HL-60/S4 treated with phorbol 12-myristate 13-acetate at 8.2 ng/mL for 4 days and 3 days (cell line): ENCODE data around the gene NDUFB8.

ENCODE experiments used
- in situ Hi-C: fragments of 300-500 bp; cut with MboI; formaldehyde crosslinking; loops from 2 replicates; pipeline ENCODE4 v1.15.0; 2022; ENCODE audit warnings: low sequenced_read_pairs

Gene NDUFB8

DNA sequence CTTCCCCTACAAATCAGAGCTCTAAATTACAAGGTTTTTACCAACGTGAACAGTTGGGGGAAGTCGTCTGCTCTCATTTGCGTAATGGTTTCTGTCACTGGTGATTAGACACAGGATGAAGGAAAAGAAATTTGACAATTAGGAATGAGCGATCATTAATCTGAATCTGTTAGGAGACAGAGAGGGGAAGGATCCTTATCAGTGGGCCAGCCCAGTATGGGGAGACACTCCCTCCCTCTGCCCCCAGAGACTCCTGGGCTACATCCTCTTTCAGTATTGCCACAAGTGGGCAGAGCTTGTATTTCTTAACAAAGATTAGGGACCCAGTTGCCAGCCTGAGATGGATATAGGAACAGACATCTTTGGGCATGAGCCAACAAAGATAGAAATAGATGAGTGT, 21.5 kb upstream of the NDUFB8 start:
- in situ Hi-C loops: loop anchor here (10.0 kb wide), 1 partner anchor 324 kb away; no protein-coding TSS in a partner anchor

GRCh38 chr10:100544950-100545349, 15.3 kb upstream of the NDUFB8 start:
- in situ Hi-C loops: no loop called here

DNA sequence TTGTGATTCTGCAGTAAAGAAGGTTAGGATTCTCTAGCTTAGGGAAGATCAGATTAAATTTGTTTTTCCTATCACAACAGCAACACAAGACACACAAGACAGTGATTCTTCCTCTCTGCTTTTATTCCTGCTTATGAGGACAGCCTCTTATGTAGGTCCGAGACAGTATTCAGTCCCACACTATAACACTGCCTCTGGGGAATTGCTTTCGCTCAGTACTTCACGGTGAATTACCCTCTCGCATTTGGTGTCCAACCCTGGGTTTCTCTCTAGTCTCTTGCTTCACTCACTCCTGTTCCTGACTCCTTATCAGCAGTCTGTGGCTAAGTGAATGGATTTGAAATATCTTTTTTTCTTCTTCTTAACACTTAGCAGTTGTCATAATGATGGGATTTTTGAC, 7.8 kb upstream of the NDUFB8 start:
- in situ Hi-C loops: no loop called here

GRCh38 chr10:100535715-100536353, 6.2 kb upstream of the NDUFB8 start, which contains the start of gene HIF1AN:
Gene HIF1AN (plus strand): TSS chr10:100535943. CDS start chr10:100535959, 16 bp downstream.
- in situ Hi-C loops: no loop called here

DNA sequence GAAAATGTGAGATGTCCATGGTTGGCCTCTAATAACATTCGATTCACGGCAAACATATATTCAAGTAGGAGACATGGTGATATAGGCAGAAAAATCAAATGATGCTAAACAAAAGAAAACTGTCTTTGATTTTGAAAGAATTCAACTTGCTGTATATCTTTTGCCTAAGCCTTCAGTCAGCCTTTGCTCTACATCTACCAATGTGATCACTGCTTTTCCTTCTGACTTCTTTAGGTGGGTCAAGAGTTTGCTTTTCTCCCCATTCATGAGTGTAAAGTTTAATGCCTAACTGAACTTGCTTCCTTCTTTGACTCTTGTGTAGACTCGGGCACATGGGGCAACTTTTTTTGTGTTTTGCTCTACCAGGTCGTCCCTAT, 5.7 kb upstream of the NDUFB8 start:
- in situ Hi-C loops: no loop called here

GRCh38 chr10:100534726-100535125, 5.1 kb upstream of the NDUFB8 start:
- in situ Hi-C loops: no loop called here

GRCh38 chr10:100531761-100532160, 2.1 kb upstream of the NDUFB8 start:
- in situ Hi-C loops: no loop called here

- in situ Hi-C loops: no loop called here
Measured at GRCh38 chr10:100528921-100529474, 673 bp downstream of the NDUFB8 start.

- in situ Hi-C loops: no loop called here
Measured at GRCh38 chr10:100528123-100528886, 1.4 kb downstream of the NDUFB8 start.

DNA sequence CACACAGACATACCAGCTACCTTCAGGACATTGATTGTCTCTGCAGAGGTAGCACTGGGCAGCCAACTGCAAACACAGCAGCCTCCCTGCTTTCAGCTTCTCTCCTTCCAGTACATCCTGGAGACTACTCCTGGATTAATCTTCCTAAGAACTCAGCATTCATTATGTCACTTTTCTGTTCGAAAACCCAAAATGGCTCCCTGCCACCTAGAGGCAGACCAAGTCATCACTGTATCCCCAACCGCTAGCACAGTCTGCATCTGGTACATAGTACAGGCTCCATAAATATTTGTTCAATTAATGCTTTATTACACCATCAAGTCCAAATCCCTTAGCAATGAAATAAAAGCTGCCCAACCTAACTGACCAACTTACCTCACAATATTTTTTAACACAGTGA, 5.0 kb downstream of the NDUFB8 start:
- in situ Hi-C loops: no loop called here

DNA sequence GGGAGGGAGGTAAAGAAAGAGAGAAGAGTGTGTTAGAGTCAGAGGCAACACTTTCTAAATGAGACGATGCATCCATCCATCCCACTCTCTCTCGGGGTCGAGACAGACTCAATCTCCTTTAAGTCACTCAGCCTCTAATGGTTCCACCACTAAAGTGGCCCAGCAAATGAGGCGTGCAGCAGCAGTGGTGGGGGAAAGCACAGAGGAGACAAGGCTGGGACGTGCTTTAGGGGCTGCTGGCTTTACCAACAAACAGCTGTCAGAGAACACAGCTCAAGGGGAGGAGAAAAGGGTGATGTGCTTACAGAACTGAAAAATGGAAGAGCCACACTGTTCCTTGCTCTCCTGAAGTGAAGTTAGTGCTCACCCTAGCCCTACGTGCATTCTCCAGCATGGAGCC, 5.5 kb downstream of the NDUFB8 start:
- in situ Hi-C loops: no loop called here

GRCh38 chr10:100522945-100523344, 6.7 kb downstream of the NDUFB8 start:
- in situ Hi-C loops: no loop called here

GRCh38 chr10:100522107-100522801, 7.4 kb downstream of the NDUFB8 start:
- in situ Hi-C loops: no loop called here

DNA sequence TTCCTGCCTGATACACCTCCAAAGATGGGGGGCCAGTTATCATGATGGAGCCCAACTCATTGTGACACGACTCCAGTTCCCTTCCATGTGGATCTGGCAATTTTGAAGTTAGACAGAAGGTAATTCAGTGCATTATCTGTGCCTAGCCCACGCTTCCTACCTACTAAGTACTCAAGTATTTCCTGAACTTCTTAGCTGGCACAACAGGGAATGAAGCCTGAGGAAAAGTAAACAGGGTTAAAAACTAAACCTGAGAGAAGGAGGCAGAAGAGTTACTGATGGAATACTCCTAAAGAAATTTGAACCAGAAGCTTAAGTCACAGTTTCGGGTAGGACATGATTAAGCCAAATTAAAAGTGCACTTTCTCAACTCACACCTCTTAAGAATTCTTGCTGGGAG, 8.9 kb downstream of the NDUFB8 start:
- in situ Hi-C loops: no loop called here

DNA sequence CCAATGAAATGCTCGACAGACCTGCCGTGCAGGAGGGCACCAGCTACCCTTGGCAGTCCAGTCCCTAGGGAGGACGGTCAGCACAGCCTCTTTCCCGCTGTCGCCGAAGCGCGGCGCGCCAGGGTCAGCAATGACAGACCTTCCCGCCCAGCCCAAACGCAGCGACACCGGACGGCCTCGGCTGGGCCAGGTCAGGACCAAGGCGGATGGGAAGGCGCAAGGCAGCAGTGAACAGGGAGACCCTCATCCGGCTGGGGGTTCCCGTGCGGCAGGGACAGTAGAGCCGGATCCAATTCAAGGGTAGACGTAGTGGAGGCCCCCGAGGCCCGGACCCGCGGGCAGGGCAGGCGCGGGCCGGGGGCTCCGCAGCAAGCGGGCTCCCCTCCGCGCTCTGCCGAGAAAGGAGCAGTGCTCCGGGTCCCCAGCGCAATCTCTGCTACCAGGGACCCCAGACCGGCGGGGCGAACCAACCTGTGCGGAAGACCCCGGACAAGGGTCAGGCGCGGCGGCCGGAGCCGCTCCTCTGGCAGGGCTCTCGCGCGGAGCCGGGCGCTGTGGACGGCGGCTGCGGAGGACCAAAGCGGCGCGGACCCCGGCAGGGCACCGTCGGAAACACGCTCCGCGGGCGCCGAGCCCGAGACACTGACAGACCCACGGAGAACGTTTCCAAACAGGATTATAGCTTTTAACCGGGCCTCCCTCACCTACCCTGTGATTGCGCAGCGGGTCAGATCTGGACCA, 10.2 kb downstream of the NDUFB8 start, which contains the start of gene SEC31B:
Gene SEC31B (minus strand): TSS at position 551 of the 741 bp plus-strand sequence. CDS start 2,909 bp downstream, outside the sequence.
- in situ Hi-C loops: no loop called here

GRCh38 chr10:100518761-100519241, 10.9 kb downstream of the NDUFB8 start:
- in situ Hi-C loops: no loop called here

- in situ Hi-C loops: no loop called here
Measured at GRCh38 chr10:100516847-100517246, 12.8 kb downstream of the NDUFB8 start.

GRCh38 chr10:100515612-100516011, 14.1 kb downstream of the NDUFB8 start:
- in situ Hi-C loops: no loop called here

DNA sequence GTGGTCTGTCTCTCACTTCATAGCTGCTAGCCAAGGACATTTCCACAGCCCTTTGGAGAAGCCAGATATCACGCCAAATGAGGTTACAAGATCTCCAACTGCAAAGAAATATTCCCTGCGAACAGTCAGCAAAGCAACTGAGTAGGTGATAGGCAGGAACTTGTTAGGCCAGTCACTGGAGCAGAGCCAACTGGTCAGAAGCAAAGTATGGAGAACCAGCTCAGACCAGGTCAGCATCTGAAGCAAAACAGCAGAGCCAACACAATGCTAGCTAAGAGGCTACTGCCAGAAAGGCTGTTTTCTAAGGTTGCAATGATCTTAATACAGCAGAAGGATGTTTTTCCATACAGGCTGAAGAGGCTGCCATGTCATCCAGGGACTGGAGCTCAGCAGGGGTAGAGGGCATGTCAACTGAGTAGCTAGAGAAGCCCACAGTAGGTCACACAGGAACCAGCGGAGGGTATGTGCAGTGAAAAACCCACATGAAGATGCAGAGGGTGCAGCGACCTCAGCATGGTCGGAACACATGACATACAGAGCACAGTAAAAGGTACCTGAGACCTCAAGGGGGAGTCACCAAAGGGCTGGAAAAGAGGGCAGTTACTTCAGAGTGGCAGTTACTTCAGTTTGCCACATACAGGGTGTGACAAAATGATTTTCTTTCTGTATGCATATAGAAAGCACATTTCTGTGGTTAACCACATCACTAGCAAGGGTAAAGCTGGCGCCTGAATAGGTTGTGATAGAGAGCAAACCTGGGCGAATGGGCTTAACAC, 18.9 kb downstream of the NDUFB8 start:
- in situ Hi-C loops: no loop called here
